ENCODE measurements around the gene FANK1.

The FANK1 gene

DNA sequence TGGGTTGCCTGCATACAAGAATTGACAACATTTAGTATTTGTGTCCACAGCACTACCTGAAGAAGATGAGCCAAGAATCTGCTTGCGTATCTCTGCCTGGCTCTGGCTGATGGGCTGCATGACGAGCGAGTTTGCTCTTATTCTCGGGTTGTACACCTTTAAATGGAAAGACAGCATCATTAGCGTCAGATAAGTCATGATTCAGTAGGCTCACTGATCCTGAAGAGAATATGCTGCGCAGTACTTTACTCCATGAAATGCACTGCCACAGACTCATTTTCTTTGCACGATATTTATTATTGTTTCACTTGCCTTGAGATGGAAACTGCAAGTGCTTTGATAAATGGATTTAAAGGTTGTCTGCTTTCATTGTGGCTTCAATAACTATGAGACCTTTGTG is 43.9 kb upstream of the FANK1 start:
- Histone ChIP-seq H3K27me3 (replicated peaks; ENCODE audit: control insufficient read depth, insufficient read depth, low read length) (no peaks in the 10 kb centered on the region), H3K4me3 (replicated peaks; ENCODE audit: low read depth, low read length) (no peak overlapping the region), H3K36me3 (ENCODE audit: control insufficient read depth, insufficient read depth, low read length) (peaks cover 3% of the 10 kb centered on the region)
- TF ChIP-seq, protein P1, sequence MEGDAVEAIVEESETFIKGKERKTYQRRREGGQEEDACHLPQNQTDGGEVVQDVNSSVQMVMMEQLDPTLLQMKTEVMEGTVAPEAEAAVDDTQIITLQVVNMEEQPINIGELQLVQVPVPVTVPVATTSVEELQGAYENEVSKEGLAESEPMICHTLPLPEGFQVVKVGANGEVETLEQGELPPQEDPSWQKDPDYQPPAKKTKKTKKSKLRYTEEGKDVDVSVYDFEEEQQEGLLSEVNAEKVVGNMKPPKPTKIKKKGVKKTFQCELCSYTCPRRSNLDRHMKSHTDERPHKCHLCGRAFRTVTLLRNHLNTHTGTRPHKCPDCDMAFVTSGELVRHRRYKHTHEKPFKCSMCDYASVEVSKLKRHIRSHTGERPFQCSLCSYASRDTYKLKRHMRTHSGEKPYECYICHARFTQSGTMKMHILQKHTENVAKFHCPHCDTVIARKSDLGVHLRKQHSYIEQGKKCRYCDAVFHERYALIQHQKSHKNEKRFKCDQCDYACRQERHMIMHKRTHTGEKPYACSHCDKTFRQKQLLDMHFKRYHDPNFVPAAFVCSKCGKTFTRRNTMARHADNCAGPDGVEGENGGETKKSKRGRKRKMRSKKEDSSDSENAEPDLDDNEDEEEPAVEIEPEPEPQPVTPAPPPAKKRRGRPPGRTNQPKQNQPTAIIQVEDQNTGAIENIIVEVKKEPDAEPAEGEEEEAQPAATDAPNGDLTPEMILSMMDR (IDR thresholded peaks at IDR 0.05; ENCODE audit: insufficient read depth, low read length, poor library complexity, severe bottlenecking) = no peak
- no peak for DNase-seq (ENCODE audit: extremely low read depth, insufficient read length)

DNA sequence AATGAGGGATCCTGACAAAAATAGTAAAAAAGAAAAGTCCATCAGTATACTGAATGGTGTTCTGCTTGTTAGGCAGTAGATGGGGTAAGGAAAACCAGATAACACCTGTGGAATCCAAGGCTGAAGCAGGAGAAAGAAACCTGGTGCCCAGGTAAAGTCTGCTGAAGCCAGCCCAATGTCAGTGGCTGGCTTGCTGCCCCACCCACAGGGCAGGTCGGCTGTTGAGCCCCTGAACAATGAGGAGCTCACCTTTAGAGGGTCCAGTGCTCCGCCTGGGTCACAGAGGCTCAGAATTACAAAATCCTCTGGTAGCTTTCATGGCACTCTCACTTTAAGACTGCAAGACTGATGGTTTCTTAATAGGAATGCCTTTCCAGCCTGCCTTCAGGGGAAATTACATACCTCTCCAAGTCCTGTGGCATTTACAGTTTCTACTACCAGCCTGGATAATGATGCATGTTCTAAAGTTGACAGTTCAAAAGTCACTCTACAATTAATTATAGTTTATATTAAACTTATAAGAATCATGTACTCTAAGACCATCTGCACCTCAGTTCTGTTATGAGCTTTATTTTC is 39.1 kb upstream of the FANK1 start:
- TF ChIP-seq, protein P1 (IDR thresholded peaks at IDR 0.05; ENCODE audit: insufficient read depth, low read length, poor library complexity, severe bottlenecking) = no peak
- no peak for DNase-seq (ENCODE audit: extremely low read depth, insufficient read length)
- Histone ChIP-seq H3K4me3 (replicated peaks; ENCODE audit: low read depth, low read length) (no peak overlapping the region), H3K36me3 (ENCODE audit: control insufficient read depth, insufficient read depth, low read length) (peaks cover 3% of the 10 kb centered on the region), H3K27me3 (replicated peaks; ENCODE audit: control insufficient read depth, insufficient read depth, low read length) (no peaks in the 10 kb centered on the region)

DNA sequence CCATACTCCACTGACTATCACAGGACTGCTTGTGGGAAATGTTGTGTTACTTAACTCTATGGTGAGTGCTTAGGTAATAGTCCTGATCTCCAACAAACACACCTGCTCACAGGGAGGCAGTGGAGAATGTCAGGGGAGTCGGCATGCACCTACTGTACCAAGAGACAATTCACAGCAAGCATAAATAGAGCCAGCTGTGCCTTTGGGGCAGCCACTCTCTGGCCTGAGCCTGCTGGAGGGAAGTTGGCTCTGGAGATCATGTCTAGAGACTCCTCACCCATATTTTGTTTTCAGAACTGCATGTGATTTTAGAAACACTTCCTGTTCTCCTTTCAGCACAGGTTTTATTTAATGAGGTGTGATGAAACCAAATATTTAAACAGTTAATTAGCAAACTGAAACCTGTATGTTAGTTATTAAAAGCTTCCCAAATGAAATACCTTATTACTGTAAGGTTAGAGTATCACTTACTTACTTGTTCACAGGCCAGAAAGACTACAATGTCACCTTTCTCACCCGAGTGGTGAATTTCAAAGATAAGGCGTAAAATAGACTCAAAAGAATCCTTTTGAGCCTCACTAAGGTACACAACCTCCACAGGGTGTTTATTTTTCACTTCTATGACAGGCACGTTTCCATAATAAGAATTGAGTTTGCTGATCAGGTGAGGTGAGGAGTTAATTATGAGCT is 37.1 kb upstream of the FANK1 start:
- TF ChIP-seq, protein P1 (IDR thresholded peaks at IDR 0.05; ENCODE audit: insufficient read depth, low read length, poor library complexity, severe bottlenecking) = no peak
- Histone ChIP-seq H3K27me3 (replicated peaks; ENCODE audit: control insufficient read depth, insufficient read depth, low read length) (no peaks in the 10 kb centered on the region), H3K4me3 (replicated peaks; ENCODE audit: low read depth, low read length) (no peak overlapping the region), H3K36me3 (ENCODE audit: control insufficient read depth, insufficient read depth, low read length) (peaks cover 3% of the 10 kb centered on the region)
- DNase-seq (ENCODE audit: extremely low read depth, insufficient read length) = no peak

DNA sequence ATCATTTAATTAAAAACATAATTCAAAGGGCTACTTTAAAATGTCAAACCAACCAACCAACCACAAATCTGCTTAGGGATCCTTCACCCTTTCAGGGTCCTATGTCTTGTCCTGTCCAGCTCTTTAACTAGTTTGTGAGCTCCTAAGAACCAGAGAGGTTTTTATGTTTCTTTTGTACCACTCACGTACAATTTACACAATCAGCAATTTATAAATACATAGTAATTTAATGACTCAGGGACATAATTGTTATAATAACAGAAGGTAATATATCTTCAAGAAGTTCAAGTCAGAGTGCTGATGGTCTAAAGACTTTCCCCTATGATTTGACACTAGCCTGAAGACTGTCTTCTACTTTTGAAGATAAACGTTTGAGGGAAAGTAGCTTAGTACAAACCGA is 31.2 kb upstream of the FANK1 start:
- Histone ChIP-seq H3K36me3 (ENCODE audit: control insufficient read depth, insufficient read depth, low read length) (no peaks in the 10 kb centered on the region; the same call in 1 of the 2 replicates), H3K4me3 (replicated peaks; ENCODE audit: low read depth, low read length) (no peak overlapping the region), H3K27me3 (replicated peaks; ENCODE audit: control insufficient read depth, insufficient read depth, low read length) (no peaks in the 10 kb centered on the region)
- TF ChIP-seq, protein P1 (IDR thresholded peaks at IDR 0.05; ENCODE audit: insufficient read depth, low read length, poor library complexity, severe bottlenecking) = no peak
- DNase-seq (ENCODE audit: extremely low read depth, insufficient read length) = no peak

DNA sequence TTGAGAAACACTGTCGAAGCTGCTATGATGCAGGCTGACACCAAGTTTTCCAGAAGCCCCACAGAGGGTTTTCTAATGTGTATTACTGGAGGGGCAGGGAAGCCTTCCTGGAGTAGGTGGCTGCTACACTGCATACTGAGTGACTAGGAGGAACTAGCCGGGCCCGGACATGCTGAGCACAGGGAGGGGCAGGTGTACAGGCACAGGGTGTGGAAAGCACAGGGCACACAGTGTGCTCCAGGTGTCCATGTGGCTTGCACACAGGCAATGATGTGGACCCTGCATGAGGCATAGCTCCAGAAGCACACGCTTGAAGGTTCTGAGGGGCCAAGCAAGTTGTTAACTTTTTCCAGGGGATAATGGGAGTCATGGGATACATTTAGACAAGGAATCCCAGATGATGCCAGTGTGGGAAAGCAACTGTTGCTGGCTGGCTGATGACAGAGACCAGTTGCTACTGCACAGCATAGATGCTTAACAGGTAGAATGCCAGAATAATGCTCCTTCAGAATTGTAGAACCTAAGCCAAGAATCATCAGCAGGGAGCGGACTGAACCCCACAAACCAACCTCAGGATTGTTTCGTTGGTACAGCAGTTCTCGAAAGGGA is 29.8 kb upstream of the FANK1 start:
- H3K4me3 ChIP-seq (replicated peaks; ENCODE audit: low read depth, low read length) = no peak overlapping the region
- no peaks in the 10 kb centered on the region for H3K27me3 ChIP-seq (replicated peaks; ENCODE audit: control insufficient read depth, insufficient read depth, low read length)
- H3K36me3 ChIP-seq (ENCODE audit: control insufficient read depth, insufficient read depth, low read length) = no peaks in the 10 kb centered on the region; the same call in 1 of the 2 replicates
- no peak for DNase-seq (ENCODE audit: extremely low read depth, insufficient read length)
- TF ChIP-seq, protein P1 (IDR thresholded peaks at IDR 0.05; ENCODE audit: insufficient read depth, low read length, poor library complexity, severe bottlenecking) = no peak
